Measurements from ENCODE around the gene DOCK3.
"Not testable (repeated sequence)": the region's sequence is repeated elsewhere in the genome, so short reads cannot be mapped to it uniquely, and the experiment has no call there.

The DOCK3 gene

GRCh38 chr3:50913260-50913659 lies 238.5 kb downstream of the DOCK3 start:
- DNase-seq, result no peak

GRCh38 chr3:50922071-50922470 lies 247.3 kb downstream of the DOCK3 start:
- not testable (repeated sequence) for DNase-seq

GRCh38 chr3:50923955-50924354 lies 249.2 kb downstream of the DOCK3 start:
- DNase-seq, result no peak

GRCh38 chr3:50924638-50925037 lies 249.9 kb downstream of the DOCK3 start:
- DNase-seq, result no peak

- DNase-seq, result no peak
Observed at GRCh38 chr3:50926868-50927267, 252.1 kb downstream of the DOCK3 start.

GRCh38 chr3:50930371-50931208 lies 255.9 kb downstream of the DOCK3 start:
- no peak for DNase-seq

GRCh38 chr3:50932918-50933317 lies 258.2 kb downstream of the DOCK3 start:
- not testable (repeated sequence) for DNase-seq

- DNase-seq, result no peak
Observed at GRCh38 chr3:50936389-50936788, 261.7 kb downstream of the DOCK3 start.

- no peak for DNase-seq
Observed at GRCh38 chr3:50947419-50947818, 272.7 kb downstream of the DOCK3 start.

- DNase-seq, result no peak
Observed at GRCh38 chr3:50950591-50950990, 275.9 kb downstream of the DOCK3 start.

GRCh38 chr3:50953825-50954414 lies 279.2 kb downstream of the DOCK3 start:
- DNase-seq, result no peak

- no peak for DNase-seq
Observed at GRCh38 chr3:50961386-50961785, 286.7 kb downstream of the DOCK3 start.

GRCh38 chr3:50971487-50971924 lies 296.8 kb downstream of the DOCK3 start:
- DNase-seq, result peak; percentile 67

GRCh38 chr3:50972029-50972428 lies 297.3 kb downstream of the DOCK3 start:
- DNase-seq, result no peak

- not testable (repeated sequence) for DNase-seq
Observed at GRCh38 chr3:50978586-50978985, 303.9 kb downstream of the DOCK3 start.

- DNase-seq, result no peak
Observed at GRCh38 chr3:50978991-50979667, 304.4 kb downstream of the DOCK3 start.

GRCh38 chr3:50982540-50983325 lies 308.0 kb downstream of the DOCK3 start:
- DNase-seq, result no peak

GRCh38 chr3:50983887-50984286 lies 309.2 kb downstream of the DOCK3 start:
- no peak for DNase-seq

- no peak for DNase-seq
Observed at GRCh38 chr3:50985893-50986292, 311.2 kb downstream of the DOCK3 start.

GRCh38 chr3:50986726-50987125 lies 312.0 kb downstream of the DOCK3 start:
- DNase-seq, result no peak

GRCh38 chr3:50994537-50994936 lies 319.8 kb downstream of the DOCK3 start:
- DNase-seq, result no peak

- no peak for DNase-seq
Observed at GRCh38 chr3:50995085-50995824, 320.5 kb downstream of the DOCK3 start.
